HL-60/S4 (cell line): ENCODE measurements around the gene SHANK1.

ENCODE experiments used
- in situ Hi-C: fragments of 300-500 bp; cut with MboI; formaldehyde crosslinking; loops from 2 replicates; pipeline ENCODE4 v1.14.3; 2022; ENCODE audit warnings: low sequenced_read_pairs

SHANK1 gene

GRCh38 chr19:50662651-50663481, 56.7 kb downstream of the SHANK1 start:
- in situ Hi-C loops: no loop called here

DNA sequence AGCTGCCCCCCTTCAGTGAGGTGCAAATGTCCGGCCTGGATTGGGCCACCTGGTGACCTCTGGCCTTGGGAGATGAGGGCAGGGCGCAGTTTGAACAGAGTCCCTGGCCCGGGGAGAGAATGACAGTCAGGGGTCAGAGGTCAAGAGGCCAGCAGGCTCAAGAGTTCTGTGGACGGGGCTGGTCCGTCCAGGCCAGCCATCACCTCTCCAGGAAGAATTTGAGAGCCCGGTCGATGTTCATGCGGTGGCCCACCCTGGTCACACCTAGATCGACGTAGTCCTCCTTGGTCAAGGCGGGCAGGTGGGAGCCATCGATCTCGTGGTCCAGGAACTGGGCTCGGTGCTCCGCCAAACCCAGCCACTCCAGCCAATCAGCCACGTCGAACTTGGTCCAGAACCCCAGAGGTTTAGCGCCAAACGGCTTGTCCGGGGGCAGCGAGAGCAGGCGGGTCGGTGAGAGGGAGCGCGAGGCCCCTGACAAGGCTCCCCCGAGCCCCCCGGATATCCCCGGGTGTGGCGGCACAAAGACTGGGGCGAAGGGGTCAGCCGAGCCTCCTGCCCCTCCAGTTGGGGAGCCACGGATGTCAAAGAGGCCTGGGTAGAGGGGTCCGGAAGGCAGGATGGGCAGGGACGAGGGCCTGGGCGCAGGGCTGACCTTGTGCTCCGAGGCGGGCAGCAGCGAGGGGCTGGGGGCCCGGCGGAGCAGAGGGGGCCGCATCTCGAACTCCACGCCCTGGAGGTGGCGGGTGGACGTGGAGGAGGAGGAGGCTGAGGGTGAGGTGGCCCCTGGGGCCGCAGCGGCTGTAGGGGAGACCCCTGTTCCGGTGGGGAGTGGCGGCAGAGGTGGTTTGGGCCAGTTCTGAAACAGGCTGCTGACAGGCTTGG, 57.6 kb downstream of the SHANK1 start:
- in situ Hi-C loops: no loop called here

DNA sequence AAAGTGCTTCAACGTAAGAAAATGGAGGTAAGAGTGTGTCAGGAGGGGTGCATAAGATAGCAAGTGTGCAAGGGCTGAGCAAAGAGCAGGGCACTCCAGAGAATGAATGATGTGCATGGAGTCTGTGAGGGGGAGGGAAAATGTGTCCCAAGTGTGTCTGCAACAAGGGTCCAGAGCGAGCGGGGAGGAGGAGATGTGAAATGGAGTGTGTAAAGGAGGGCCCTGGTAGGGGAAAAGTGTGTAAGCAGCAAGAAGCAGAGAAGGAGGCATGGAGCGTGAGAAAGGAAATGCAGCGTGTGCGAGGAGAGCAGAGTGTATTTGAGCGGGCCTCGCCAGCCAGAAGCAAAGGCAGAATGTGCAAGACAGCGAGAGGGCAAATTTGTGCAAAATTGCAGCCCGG, 58.6 kb downstream of the SHANK1 start:
- in situ Hi-C loops: no loop called here

DNA sequence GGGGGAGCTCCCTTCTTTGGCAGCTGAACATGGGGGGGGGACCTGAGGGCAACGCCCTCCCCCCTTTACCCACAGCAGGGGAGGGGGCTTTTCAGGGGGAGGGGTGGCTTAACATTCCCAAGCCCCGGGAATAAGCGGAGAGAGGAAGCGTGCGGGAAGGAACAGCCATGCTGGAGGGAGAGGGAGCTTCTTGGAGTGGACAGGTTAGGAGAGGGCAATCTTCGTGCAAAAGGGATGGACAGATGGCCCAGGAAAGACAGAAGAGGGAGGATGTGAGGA, 59.6 kb downstream of the SHANK1 start:
- in situ Hi-C loops: no loop called here

DNA sequence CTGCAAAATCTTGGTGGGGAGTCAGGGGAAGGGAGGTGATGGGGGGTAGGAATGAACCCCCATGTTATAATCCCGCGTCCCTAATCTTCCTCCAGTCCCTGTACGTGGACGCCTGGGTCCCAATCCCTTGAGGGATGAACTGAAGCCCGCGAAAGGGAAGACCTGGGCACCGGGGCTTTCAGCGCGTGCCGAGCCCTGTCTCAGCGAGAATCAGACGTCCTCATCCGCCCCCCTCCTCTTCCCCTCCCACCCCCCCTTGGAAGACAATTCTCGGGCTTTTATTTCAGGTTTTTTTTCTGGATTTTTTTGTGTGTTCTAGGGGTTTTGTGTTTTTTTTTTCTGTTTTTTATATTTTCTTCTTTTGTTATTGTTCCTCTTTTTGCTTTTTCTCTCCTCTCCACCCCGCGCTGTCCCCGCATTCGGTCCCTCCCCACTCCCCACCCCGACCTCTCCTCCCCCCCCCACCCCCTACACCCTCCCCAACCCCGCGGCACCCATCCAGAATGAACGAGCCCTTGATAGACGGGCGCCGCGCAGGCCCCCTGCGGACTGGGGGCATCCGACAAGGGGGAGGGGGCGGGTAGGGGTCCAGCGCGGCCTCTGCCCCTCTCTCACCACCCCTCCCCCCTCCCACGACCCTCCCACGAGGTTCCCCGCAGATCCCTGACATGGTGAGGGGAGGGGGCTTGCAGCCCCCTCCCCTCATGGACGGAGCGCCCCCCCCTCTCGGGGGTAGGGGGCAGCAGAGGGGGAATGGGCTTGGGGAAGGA, 60.1 kb downstream of the SHANK1 start:
- in situ Hi-C loops: no loop called here

- in situ Hi-C loops: no loop called here
Measured at GRCh38 chr19:50658441-50659317, 60.9 kb downstream of the SHANK1 start.

DNA sequence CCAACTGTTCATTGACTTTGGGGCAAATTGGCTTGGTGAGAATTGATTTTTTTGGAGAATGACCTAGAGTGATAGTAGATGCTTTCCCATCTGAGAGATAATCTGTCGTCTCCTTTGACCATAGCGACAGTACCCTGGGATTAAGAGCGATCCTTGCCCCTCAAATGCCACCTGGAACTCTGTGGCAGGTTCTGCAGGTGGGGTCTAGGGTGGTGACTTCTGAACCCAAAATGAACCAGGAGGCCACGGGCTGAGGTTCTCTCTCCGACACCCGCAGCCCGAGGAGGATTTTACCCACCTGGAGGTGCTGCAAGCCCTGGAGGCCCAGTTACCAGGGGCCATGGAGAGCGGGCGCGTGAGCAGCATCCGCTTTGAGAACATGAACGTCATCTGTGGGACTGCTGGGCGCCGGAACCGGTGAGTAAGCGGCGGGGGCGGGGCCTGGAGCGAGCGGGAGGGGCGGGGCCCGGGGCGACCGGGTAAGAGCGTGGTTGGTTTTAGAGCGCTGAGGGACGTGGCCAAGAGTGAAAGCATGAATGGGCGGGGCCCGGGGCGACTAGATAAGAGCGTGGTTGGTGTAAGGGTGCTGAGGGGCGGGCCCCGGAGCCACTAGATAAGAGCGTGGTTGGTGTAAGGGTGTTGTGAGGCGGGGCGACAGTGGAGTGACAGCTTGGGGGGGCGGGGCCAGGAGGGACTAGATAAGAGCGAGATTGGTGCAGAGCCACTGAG, 61.7 kb downstream of the SHANK1 start:
- in situ Hi-C loops: no loop called here

GRCh38 chr19:50657222-50657669, 62.4 kb downstream of the SHANK1 start:
- in situ Hi-C loops: no loop called here

DNA sequence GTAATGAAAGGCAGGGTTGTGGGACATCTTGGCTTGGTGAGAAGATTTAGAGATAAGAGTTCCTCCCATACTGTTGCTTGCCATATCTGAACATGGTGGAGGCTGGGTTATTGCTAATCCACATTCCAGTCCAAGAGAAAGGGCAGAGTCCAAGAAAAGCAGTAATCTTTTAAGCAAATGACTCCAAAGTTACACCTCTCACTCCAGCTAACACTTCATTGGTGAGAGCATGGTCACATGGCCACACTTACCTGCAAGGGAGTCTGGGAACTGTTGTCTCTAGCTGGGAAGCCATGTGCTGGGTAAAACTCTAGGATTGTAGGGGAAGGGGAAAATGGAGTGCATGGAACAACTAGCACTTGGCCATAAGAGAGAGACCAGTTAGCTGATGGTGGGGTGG, 64.7 kb downstream of the SHANK1 start:
- in situ Hi-C loops: no loop called here

DNA sequence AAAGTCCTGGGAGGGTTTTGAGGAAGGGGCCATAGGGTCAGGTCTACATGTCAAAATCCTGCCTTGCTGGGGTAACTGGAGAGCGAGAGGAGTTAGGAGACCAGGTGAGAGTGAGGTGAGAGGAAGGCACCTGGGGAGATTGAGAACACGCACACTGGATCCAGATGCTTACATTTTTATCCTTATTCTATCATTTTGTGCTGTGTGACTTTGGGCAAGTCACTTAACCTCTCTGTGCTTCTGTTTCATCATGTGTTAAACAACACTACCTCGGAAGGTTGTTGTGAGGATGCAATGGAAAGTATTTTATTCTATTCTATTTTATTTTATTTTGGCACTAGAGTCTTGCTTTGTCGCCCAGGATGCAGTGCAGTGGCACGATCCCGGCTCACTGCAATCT, 66.9 kb downstream of the SHANK1 start:
- in situ Hi-C loops: no loop called here

DNA sequence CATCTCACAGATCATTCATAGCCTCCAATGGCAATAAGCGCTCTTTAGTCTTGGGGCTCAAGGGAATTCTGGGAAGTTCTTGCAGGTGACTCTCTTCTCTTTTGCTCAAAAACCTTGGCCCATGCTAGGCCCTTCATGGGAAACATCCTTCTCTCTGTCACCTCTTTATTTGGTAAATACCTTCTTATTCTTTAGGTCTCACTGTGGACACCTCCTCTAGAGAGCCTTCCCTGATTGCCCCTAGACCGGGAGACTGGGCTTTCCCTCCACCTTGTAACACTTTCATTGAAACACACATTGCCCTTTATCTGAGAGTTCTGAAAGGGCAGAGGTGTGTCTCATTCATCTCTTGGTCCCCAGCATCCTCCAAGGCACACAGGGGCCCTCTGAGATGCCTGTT, 68.4 kb downstream of the SHANK1 start:
- in situ Hi-C loops: no loop called here

- in situ Hi-C loops: no loop called here
Measured at GRCh38 chr19:50649433-50650391, 69.9 kb downstream of the SHANK1 start, which contains the start of gene C19orf81. TSS of gene C19orf81 (plus strand) at chr19:50649445. CDS start at chr19:50649445, 0 bp downstream.

- in situ Hi-C loops: no loop called here
Measured at GRCh38 chr19:50648659-50649058, 70.9 kb downstream of the SHANK1 start.

DNA sequence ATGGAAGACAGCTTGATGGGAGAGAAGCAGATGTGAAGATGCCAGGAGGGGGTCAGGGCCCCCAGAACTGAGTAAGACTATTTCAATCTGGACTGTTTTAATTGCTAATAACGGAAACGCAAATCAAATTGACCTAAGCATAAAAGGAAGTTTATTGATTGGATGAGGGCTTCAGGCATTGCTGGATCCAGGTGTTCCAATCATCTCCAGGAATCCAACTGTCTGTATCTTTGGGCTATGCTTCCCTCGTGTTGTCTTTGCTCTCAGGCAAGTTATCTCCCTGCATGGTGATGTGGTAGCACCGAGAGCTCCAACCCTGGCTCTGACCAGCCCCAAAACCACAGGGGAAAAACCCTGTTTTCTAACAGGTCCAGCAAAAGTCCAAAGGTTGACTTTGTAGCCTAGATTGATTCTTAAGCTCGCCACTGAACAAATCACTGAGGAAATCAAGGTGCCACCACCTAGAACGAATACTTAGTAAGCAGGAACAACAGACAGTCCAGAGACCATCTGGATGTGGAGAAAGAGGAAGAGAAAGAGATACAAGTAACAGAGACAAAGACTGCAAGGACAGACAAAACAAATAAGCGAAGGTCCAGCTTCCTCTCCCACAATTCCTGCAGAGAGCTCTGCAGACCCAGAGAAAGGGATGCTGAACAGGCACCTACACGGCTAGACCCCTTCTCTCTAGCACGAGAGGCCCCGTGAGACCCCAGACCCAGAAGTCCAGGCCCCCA, 71.6 kb downstream of the SHANK1 start:
- in situ Hi-C loops: no loop called here

- in situ Hi-C loops: no loop called here
Measured at GRCh38 chr19:50646074-50646807, 73.4 kb downstream of the SHANK1 start.

DNA sequence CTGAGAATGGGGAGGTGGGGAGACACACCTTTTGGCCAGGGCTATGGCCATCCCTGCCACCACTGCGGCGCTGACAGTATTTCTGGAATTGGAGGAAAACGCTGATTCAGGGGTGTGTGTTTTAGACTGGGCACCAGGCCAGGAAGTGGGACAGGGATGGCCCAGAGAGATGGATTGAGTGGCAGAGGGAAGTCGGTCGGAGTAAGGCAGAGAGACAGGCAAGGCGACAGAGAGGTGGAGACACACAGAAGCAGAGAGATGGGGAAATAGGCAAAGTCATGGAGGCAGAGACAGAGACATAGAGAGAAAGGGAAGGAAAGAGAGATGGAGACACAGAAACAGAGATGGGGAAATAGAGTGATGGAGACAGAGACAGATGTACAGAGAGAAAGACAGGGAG, 74.5 kb downstream of the SHANK1 start:
- in situ Hi-C loops: no loop called here

DNA sequence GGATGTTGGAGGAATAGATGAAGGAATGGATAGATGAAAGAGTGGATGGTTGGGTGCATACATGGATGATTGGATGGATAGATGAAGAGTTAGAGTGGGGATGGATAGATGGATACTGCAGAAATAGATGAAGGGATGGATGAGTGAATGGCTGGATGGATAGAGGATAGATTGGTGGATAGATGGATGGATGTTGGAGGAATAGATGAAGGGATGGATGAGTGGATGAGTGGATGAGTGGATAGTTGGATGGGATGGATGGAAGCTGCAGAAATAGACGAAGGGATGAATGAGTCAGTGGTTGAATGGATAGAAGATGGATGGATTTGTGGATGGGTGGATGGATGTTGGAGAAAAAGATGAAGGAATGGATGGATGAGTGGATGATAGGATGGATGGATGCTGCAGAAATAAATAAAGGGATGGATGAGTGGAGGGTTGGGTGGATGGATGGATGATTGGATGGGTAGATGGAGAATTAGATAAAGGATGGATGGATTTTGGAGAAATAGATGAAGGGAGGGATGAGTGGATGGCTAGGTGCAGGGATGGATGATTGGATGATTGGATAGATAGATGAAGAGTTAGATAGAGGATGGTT, 75.2 kb downstream of the SHANK1 start:
- in situ Hi-C loops: no loop called here
